Activated CD4-positive, alpha-beta T cell treated with anti-CD3 and anti-CD28 coated beads, Interleukin-2, amount 10 ng/mL, durations not matched to agents 7 days and 5 days (primary cell): ENCODE measurements around the gene EIF6. TPM values are rescaled to one million over a fixed set of nuclear protein-coding genes. Genes with fewer than 3 reads are reported as not detected.
"Not testable (repeated sequence)": the region's sequence is repeated elsewhere in the genome, so short reads cannot be mapped to it uniquely, and the experiment has no call there.

Source experiments
- CTCF ChIA-PET: fragments of 350-600 bp; sonication (Branson Sonifier 250); formaldehyde crosslinking; loops from one replicate; lab custom pipeline; 2021; ENCODE audit warnings: antibody characterized with exemption; lab: Charles Lee
- POLR2A ChIA-PET: fragments of 350-600 bp; sonication (Branson Sonifier 250); formaldehyde crosslinking; loops from one replicate; lab custom pipeline; 2021; ENCODE audit warnings: antibody characterized with exemption; lab: Charles Lee
- DNase-seq: peaks from one replicate; pipeline ENCODE4 v3.0.0-alpha.2; 2020
- H3K27ac Mint-ChIP-seq: one replicate; pipeline ENCODE4 v1.8.0; 2021; ENCODE audit warnings: mild to moderate bottlenecking, moderate library complexity, mixed read lengths
- H3K27me3 Mint-ChIP-seq: one replicate; pipeline ENCODE4 v1.8.0; 2021; ENCODE audit warnings: mixed read lengths
- H3K36me3 Mint-ChIP-seq: one replicate; pipeline ENCODE4 v1.8.0; 2021; ENCODE audit warnings: low read depth, mixed read lengths
- H3K4me1 Mint-ChIP-seq: one replicate; pipeline ENCODE4 v1.8.0; 2021; ENCODE audit warnings: mixed read lengths
- H3K4me3 Mint-ChIP-seq: one replicate; pipeline ENCODE4 v1.8.0; 2021; ENCODE audit warnings: mild to moderate bottlenecking, moderate library complexity, mixed read lengths
- H3K9me3 Mint-ChIP-seq: one replicate; pipeline ENCODE4 v1.8.0; 2021; ENCODE audit warnings: mixed read lengths
- total RNA-seq, 2 experiments: library from RNA; stranded (reverse); gene quantifications; one replicate each; pipeline ENCODE4 v1.2.3, GENCODE V29; 2021

EIF6 gene
- total RNA-seq, 2 experiments from 2014 or later, result 87.4 to 93.3 TPM

- Mint-ChIP-seq H3K27ac (peak overlapping the region; percentile 97), H3K4me1 (peaks cover 33% of the 10 kb centered on the region), H3K4me3 (peak overlapping the region; percentile 37)
- H3K27me3 Mint-ChIP-seq, H3K9me3 Mint-ChIP-seq, DNase-seq, H3K36me3 Mint-ChIP-seq: not testable (repeated sequence)
- CTCF ChIA-PET, result interaction anchor here (1.5 kb wide), 1 partner anchor 12 kb away, joined by 3 read pairs; no protein-coding TSS in a partner anchor
- POLR2A ChIA-PET, result interaction anchor here (0.6 kb wide), 2 partner anchors 25 to 240 kb away, joined by 3 to 4 read pairs; partner anchors contain the start of gene MMP24OS
Observed at GRCh38 chr20:35252598-35252997, 32.0 kb downstream of the EIF6 start.

- Mint-ChIP-seq H3K36me3 (peaks cover 6% of the 10 kb centered on the region), H3K27me3 (no peaks in the 10 kb centered on the region), H3K4me3 (peak overlapping the region; percentile 37), H3K27ac (peak overlapping the region; percentile 97), H3K4me1 (peaks cover 34% of the 10 kb centered on the region), H3K9me3 (no peaks in the 10 kb centered on the region)
- POLR2A ChIA-PET, result interaction anchor here (0.6 kb wide), 2 partner anchors 26 to 240 kb away, joined by 3 to 4 read pairs; partner anchors contain the start of gene MMP24OS
- CTCF ChIA-PET, result interaction anchor here (1.1 to 1.5 kb wide), 2 partner anchors 12 to 43 kb away, joined by 3 read pairs; no protein-coding TSS in a partner anchor
- DNase-seq, result peak; percentile 68
Observed at GRCh38 chr20:35252037-35252461, 32.5 kb downstream of the EIF6 start.

GRCh38 chr20:35251613-35251940, 33.0 kb downstream of the EIF6 start:
- H3K4me3 Mint-ChIP-seq, result peak overlapping the region; percentile 5
- H3K36me3 Mint-ChIP-seq, result peaks cover 6% of the 10 kb centered on the region
- H3K27ac Mint-ChIP-seq, result peak overlapping the region; percentile 97
- no peaks in the 10 kb centered on the region for H3K9me3 Mint-ChIP-seq
- ChIA-PET CTCF (interaction anchor here (1.1 to 1.5 kb wide), 2 partner anchors 11 to 42 kb away, joined by 3 read pairs; no protein-coding TSS in a partner anchor), POLR2A (no interaction called here)
- H3K27me3 Mint-ChIP-seq, result no peaks in the 10 kb centered on the region
- peaks cover 34% of the 10 kb centered on the region for H3K4me1 Mint-ChIP-seq
- DNase-seq, result no peak

GRCh38 chr20:35248641-35249475, 35.7 kb downstream of the EIF6 start:
- POLR2A ChIA-PET, result no interaction called here
- Mint-ChIP-seq H3K9me3 (no peaks in the 10 kb centered on the region), H3K27ac (no peak overlapping the region), H3K36me3 (peaks cover 2% of the 10 kb centered on the region), H3K4me3 (no peak overlapping the region), H3K4me1 (peaks cover 34% of the 10 kb centered on the region), H3K27me3 (no peaks in the 10 kb centered on the region)
- DNase-seq, result no peak
- CTCF ChIA-PET, result interaction anchor here (0.6 to 1.3 kb wide), 4 partner anchors 18 to 786 kb away, joined by 3 read pairs; no protein-coding TSS in a partner anchor

- no peaks in the 10 kb centered on the region for H3K27me3 Mint-ChIP-seq
- no peaks in the 10 kb centered on the region for H3K36me3 Mint-ChIP-seq
- no peak overlapping the region for H3K4me3 Mint-ChIP-seq
- ChIA-PET CTCF (interaction anchor here (0.6 to 0.7 kb wide), 3 partner anchors 14 to 371 kb away, joined by 3 read pairs; no protein-coding TSS in a partner anchor), POLR2A (no interaction called here)
- no peaks in the 10 kb centered on the region for H3K9me3 Mint-ChIP-seq
- peaks cover 18% of the 10 kb centered on the region for H3K4me1 Mint-ChIP-seq
- DNase-seq, result no peak
- H3K27ac Mint-ChIP-seq, result no peak overlapping the region
Observed at GRCh38 chr20:35246723-35247122, 37.8 kb downstream of the EIF6 start.

GRCh38 chr20:35243986-35244385, 40.6 kb downstream of the EIF6 start:
- CTCF ChIA-PET, result no interaction called here
- no peaks in the 10 kb centered on the region for H3K36me3 Mint-ChIP-seq
- peaks cover 3% of the 10 kb centered on the region for H3K27me3 Mint-ChIP-seq

GRCh38 chr20:35243317-35243716, 41.3 kb downstream of the EIF6 start:
- ChIA-PET CTCF (interaction anchor here (0.6 kb wide), 1 partner anchor 779 kb away, joined by 3 read pairs; no protein-coding TSS in a partner anchor), POLR2A (no interaction called here)

More at GRCh38 chr20:35243986-35244385, 40.6 kb downstream of the EIF6 start:
- POLR2A ChIA-PET, result no interaction called here
- Mint-ChIP-seq H3K9me3 (no peaks in the 10 kb centered on the region), H3K4me3 (no peak overlapping the region), H3K4me1 (peaks cover 4% of the 10 kb centered on the region), H3K27ac (no peak overlapping the region)
- no peak for DNase-seq

GRCh38 chr20:35240811-35241293, 43.7 kb downstream of the EIF6 start:
- peaks cover 6% of the 10 kb centered on the region for H3K4me1 Mint-ChIP-seq
- ChIA-PET CTCF (interaction anchor here (1.0 kb wide), 1 partner anchor 11 kb away, joined by 3 read pairs; no protein-coding TSS in a partner anchor), POLR2A (no interaction called here)
- H3K9me3 Mint-ChIP-seq, result no peaks in the 10 kb centered on the region
- DNase-seq, result no peak
- no peak overlapping the region for H3K4me3 Mint-ChIP-seq
- H3K27me3 Mint-ChIP-seq, result peaks cover 3% of the 10 kb centered on the region
- no peaks in the 10 kb centered on the region for H3K36me3 Mint-ChIP-seq
- no peak overlapping the region for H3K27ac Mint-ChIP-seq

More at GRCh38 chr20:35243317-35243716, 41.3 kb downstream of the EIF6 start:
- Mint-ChIP-seq H3K36me3 (no peaks in the 10 kb centered on the region), H3K27me3 (peaks cover 3% of the 10 kb centered on the region), H3K4me3 (no peak overlapping the region), H3K9me3 (no peaks in the 10 kb centered on the region), H3K4me1 (peaks cover 7% of the 10 kb centered on the region), H3K27ac (no peak overlapping the region)
- no peak for DNase-seq

GRCh38 chr20:35240083-35240810, 44.3 kb downstream of the EIF6 start:
- Mint-ChIP-seq H3K4me3 (no peak overlapping the region), H3K36me3 (no peaks in the 10 kb centered on the region), H3K9me3 (no peaks in the 10 kb centered on the region), H3K27ac (no peak overlapping the region), H3K4me1 (peaks cover 6% of the 10 kb centered on the region), H3K27me3 (peaks cover 3% of the 10 kb centered on the region)
- CTCF ChIA-PET, result interaction anchor here (1.0 kb wide), 1 partner anchor 12 kb away, joined by 3 read pairs; no protein-coding TSS in a partner anchor
- no peak for DNase-seq
- POLR2A ChIA-PET, result no interaction called here

GRCh38 chr20:35238735-35239134, 45.8 kb downstream of the EIF6 start:
- H3K9me3 Mint-ChIP-seq, result no peaks in the 10 kb centered on the region
- POLR2A ChIA-PET, result no interaction called here
- no peak overlapping the region for H3K27ac Mint-ChIP-seq
- H3K4me3 Mint-ChIP-seq, result no peak overlapping the region
- no peak for DNase-seq
- H3K27me3 Mint-ChIP-seq, result peaks cover 3% of the 10 kb centered on the region
- peaks cover 6% of the 10 kb centered on the region for H3K4me1 Mint-ChIP-seq
- H3K36me3 Mint-ChIP-seq, result no peaks in the 10 kb centered on the region
- CTCF ChIA-PET, result no interaction called here

GRCh38 chr20:35238170-35238569, 46.4 kb downstream of the EIF6 start:
- ChIA-PET CTCF (no interaction called here), POLR2A (no interaction called here)
- DNase-seq, result no peak
- Mint-ChIP-seq H3K27ac (no peak overlapping the region), H3K4me1 (peaks cover 6% of the 10 kb centered on the region), H3K9me3 (no peaks in the 10 kb centered on the region), H3K36me3 (no peaks in the 10 kb centered on the region), H3K27me3 (peaks cover 3% of the 10 kb centered on the region), H3K4me3 (no peak overlapping the region)

- no peak for DNase-seq
- ChIA-PET CTCF (no interaction called here), POLR2A (no interaction called here)
- Mint-ChIP-seq H3K4me1 (peaks cover 8% of the 10 kb centered on the region), H3K27ac (no peak overlapping the region), H3K27me3 (peaks cover 3% of the 10 kb centered on the region), H3K9me3 (no peaks in the 10 kb centered on the region), H3K36me3 (no peaks in the 10 kb centered on the region), H3K4me3 (no peak overlapping the region)
Observed at GRCh38 chr20:35237486-35237885, 47.1 kb downstream of the EIF6 start.
